ENCODE results near the gene CALR.

- TF ChIP-seq EP300 (IDR thresholded peaks at IDR 0.05) (no peak), CTCF (IDR thresholded peaks at IDR 0.05) (no peak)
Measured at GRCh38 chr19:12982648-12983047, 44.2 kb downstream of the CALR start.

Measured in upper lobe of left lung (tissue), 4 donors.